Activated gamma-delta T cell treated with Interleukin-2 at 50 U/mL for 16 hours (primary cell): ENCODE measurements around the gene OMA1.

Experiments used
- DNase-seq: peaks from one replicate; pipeline ENCODE4 v3.0.0-alpha.2; 2020

The OMA1 gene

DNA sequence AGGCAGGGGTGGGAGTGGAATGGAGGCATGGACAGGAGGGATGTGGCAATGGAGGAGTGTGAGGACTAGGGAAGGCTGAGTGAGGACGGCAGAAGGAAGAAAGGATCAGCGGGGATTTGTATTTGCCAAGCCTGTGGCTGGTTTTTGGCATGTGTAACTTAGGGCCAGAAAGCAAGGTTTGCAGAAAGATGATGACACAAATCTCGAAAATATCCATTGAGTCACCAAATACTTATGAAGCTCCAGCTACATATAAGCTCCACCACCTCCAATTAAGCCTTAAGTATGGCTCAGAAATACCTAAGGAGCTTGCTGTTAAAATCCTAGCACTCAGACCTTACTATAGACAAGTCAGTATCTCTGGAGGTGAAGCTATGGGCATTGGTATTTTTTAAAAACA is 90.1 kb downstream of the OMA1 start:
- DNase-seq, result no peak

DNA sequence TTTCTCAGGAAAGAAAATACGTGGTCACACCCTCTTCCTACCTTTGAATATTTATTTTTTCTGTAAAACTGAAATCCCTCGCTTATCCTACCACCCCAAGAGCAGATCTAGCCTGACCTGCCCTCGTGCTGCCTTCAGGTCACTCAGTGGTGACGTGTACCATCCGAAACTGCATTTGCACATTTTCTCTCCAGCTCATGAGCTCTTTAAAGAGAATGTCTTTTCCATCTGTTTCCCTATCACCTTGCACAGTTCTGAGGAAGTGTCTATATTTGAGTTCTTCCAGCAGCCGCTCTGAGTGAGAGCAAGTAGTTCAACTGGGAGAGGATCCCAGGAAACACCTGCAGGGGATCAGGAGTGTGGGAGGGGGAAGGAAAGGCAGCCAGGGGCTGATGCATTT is 91.7 kb downstream of the OMA1 start:
- no peak for DNase-seq

DNA sequence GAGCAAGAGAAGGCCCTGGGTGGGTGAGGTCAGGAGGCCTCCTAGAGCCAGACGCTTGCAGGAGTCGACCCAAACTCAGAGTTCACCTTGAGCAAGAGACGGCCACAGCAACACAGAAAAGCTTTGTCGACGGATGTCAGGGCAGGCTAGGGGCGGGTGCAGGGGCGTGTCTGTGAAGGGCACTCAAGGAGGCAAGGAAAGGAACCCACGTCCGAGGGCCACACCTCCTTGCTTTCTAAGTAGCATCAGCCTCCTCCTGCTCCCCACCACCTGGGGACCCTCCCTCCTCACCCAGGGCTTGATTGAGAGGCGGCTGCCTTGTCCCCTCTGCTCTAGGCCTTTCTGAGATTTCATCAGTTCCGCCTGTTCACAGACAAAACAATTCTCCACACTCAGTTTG is 92.1 kb downstream of the OMA1 start:
- DNase-seq, result no peak

DNA sequence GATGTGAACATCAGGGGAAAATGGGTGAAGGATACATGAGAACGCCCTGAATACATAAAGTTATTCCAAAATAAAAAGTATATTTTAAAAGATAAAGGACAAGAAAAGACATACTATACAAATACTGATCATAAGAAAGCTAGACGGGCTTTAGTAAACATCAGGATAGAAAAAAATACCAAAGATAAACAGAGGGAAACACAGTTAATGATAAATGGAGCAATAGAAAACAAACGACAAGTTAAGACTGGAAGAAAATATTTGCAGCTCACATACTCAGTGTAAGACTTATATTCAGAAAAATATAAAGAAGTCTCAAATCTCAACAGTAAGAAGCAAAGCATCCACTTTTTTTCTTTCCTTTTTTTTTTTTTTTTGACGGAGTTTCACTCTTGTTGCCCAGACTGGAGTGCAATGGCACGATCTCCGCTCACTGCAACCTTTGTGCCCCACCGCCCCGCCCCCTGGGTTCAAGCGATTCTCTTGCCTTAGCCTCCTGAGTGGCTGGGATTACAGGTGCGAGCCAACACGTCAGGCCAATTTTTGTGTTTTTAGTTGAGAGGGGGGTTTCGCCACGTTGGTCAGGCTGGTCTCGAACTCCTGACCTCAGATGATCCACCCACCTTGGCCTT is 94.8 kb downstream of the OMA1 start:
- no peak for DNase-seq

DNA sequence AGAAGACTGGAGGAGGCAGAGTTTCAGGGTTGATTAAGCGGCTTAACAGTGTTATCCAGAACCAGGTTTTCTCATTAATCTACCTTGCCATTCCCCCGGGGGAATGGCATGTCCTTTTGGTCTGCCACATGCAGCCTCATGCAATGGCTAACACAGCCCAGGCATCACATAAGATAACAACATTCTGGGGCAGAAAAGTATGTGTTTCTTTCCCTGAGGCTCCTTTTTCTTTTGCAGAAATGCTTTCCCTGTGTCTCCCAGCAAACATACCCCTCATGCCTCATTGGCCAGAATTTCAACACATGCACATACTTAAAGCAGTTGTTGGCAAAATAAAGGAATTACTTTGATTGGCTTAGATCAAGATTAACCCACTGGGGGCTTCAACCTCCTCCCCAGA is 98.6 kb downstream of the OMA1 start:
- no peak for DNase-seq

DNA sequence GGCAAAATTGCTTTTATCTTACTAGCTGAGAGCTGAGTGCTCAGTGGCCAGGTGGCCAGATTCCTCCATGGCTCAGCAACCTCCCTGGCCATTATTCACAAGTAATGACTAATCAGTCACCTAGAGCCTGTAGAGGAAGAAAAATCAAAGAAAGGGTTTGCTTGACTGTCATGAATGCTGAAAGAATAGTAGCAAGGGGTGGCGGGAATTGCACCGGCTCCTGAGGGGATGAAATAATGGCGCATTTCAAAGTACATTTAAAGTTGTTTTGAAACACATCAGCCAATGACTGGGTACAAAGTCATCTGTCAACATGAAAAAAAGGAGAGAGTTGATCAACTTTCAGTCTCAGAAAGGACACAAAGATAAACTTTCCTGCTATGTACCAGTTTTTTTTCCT is 99.5 kb downstream of the OMA1 start:
- DNase-seq, result no peak

DNA sequence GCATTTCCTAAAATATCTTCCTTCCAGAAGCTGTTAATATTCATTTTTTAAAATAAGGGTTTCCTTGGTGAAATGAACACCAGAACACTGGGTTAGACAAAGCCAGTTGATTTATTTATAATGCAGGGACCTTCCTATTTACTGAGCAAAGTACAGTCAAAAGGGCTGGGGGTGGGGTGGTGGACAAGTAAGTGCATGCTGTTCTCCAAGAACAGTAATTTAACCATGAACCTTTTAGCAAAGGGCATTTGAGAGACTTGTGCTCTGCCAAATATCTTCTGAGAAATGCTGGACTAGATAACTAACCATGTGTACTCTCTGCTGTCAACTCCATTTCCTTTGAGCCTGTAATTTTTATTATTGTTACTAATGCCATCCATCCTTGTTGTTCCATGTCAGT is 100.2 kb downstream of the OMA1 start:
- no peak for DNase-seq

DNA sequence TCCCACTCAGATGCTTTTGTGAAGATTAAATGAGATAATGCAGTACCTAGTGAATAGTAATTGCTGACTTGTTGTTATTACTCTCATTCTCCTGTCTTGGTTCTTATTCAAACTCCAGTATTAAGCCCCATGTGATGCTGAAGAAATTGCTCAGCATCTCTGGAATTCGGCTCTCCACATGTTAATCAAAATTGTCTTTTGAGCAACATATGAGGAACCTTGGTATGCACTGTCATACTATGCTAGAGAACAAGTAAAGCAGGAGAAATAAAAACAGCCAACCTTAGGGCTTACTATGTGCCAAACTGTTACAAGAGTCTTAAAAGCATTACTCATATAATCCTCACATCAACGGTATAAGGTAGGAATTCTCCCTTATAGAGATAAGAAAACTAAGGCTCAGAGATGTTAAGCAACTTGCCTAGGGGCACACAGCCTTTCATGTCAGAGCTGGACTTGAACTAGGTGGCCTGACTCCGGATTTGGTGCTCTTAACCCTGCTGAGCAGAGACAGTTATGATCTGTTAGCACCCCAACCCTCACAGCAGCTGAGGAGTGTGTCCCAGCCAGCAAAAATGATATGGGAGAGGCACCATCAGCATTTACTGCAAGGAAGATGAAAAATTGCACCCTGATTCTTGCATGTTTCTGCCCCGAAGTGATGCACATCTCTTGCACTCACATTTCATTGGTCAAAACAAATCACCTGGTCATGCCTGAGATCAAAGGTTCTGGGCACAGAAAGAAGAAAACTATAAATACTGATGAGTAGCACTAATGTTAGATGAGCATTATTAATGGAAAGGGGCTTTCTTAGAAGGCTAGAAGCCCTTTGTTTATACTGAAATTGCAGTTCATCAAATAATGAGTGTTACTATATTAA is 102.3 kb downstream of the OMA1 start:
- DNase-seq, result no peak

DNA sequence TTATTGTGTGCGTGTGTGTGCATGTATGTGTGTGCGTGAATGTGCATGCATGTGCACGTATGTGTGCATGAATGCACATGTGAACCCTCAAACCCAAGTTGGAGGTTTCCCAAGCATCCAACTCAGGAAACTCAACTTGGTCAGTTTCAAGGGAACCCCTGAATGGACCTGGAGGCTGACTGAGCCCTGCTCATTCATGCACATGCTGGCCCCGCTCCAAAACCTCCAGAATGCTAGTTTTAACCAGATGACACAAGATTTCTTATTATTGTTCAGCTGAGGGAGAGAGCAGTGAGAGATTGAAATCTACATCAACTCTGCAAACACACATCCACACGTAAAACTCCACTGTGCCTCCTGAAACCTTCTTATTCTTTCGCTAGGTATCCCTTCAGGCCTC is 104.4 kb downstream of the OMA1 start:
- DNase-seq, result no peak

DNA sequence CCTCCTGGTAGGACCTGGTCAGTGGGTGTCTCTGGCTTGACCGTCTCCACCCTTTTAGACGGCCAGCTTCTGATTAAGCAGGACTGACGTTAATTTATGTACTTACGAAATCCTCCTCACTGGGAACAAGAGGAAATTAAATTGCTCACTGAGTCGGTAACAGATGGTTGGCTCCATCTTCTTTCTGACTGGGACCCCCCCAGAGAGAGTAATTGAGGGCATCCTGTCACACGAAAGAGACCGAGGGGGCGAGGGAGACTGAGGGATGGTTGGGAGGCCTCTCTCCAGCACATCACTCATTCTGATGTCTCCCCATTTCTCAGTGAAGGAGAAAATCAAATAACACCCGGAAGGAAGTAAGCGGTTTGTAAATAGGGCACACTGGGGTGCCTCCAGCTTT is 104.8 kb downstream of the OMA1 start:
- DNase-seq, result no peak

DNA sequence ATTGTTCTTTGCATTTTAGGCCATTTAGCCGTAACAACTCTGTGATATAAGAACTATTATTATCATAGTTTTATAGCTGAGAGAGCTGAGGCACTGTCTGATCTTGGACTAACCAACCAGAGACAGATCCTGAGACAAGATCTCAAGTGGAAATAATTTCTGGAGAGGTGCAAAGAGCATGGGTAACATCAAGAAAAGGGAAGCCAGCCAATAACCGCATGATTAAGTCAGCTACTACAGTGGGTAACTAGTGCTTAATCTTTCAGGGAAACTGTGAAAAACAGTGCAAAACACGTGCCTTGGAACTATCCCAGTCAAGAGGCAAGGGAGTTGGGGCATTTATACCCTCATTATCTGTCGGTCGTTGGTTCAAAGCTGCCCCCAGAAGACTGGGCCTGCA is 105.8 kb downstream of the OMA1 start:
- no peak for DNase-seq

DNA sequence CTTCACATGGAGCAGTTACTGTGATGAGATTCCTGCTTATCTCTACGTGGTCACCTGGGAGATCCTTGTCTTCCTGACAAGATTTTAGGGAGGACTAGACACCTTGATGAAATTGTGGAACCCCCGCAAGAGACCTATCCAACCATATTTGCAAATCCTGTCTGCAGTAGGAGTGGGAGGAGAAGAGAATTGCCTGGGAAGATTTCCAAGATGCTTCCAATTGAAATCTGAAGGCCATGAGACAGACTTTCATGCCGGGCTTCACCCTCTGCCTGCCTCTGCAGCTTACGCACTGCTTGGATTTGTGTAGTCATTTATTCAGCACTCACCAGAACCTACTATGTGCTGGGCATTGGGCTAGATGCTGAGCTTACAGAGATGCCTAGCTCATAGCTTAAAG is 106.6 kb downstream of the OMA1 start:
- no peak for DNase-seq

DNA sequence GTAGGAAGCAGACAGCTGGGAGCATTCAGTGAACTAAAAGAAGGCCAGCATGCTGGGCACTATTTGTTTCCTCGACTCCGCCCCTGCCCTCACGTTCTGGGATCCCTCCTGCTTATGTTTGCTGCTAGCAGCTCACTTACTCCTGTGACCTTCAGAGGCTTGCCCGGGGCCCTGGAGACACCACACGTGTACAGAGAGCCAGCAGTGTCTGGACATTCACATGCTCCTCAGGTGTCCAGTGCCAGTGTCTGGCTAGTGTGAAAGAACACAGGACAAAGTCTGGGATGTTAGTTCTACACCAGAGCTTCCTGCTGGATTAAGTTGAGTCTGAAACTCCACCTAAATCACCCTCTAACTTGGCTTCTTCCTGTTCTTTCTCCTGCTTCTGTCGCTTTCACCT is 108.1 kb downstream of the OMA1 start:
- no peak for DNase-seq

DNA sequence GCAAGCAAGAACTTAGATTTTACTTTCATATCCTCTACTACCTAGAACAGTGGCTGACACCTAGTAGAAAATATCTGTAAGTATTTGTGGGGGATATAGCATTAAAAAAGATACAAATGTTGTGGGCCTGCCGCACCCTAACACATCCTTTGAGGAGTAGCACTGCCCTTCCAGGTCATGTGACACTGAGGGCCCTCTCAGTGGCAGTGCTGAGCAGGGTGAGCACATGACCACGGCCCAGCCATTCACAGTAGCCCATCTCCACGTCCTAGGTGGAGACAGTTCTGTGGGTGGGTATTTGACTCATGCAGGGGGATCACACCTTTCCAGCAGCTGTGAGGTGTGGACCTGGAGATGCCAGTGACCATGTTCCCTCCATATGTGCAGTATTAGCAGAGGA is 108.9 kb downstream of the OMA1 start:
- DNase-seq, result no peak

DNA sequence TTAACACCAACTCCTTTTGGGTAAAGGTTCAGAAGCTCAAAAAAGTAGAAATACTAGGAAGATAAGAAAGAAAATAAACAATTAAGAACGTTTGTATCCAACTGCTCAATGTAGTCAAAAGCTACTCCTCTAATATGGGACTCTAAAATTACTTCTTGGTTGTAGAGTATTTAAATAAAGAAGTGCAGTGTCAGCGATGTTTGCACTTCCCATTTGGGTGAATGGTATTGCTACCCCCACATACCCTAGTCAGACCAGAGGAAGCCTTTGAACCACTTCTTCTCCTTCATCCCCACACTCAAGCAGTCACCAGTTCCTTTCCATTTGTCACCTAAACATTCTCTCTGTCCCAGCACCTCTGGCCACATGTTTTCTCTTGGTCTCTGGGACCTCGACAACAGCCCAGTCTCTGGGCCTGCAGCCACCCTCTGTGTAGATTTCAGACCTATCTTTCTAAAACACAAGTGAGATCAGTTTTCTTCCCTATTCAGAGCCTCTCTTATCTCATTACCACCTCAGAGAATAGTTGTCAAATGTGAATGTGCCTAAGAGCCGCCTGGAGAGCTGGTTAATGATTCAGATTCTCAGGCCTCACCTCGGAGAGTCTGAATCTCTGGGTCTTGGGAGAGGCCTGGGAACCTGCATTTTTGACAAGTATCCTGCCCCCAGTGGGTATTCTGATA is 109.8 kb downstream of the OMA1 start:
- DNase-seq, result no peak

DNA sequence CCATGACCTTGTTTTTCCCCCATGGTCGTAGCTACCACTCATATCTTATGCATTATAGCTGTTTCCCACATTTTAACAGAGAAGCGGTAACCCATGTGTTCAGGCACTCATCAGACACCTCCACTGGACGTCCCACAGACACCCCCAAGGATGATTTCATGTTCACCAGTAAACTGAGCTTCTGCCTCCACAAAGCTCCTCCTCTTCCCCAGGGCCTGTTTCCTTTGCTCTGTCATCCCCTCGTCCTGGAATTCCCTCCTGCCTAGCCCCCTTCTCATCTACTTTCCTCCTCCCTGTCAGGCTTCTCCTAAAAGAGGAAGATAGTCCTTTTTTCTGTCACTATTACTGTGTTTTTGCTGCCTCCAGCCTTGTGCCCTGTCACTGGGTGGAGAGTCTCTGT is 111.2 kb downstream of the OMA1 start:
- no peak for DNase-seq

DNA sequence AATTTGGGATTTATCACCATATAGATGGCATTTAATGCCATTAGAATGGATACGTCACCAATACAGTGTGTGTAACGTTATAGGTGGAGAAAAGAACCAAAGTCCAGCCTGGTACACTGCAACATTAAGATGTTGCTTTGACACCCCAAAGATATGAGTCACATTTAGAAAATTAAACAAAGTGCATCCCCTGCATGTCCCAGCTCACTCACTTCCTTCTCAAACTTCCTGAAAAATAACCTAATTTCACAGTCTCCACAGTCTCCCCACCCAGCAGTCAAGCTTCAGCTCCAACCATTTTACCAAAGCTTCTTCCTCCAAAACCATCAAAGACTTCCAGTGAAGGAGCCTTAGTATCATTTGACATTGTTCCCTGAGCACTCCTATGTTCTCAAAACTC is 111.9 kb downstream of the OMA1 start:
- DNase-seq, result no peak

DNA sequence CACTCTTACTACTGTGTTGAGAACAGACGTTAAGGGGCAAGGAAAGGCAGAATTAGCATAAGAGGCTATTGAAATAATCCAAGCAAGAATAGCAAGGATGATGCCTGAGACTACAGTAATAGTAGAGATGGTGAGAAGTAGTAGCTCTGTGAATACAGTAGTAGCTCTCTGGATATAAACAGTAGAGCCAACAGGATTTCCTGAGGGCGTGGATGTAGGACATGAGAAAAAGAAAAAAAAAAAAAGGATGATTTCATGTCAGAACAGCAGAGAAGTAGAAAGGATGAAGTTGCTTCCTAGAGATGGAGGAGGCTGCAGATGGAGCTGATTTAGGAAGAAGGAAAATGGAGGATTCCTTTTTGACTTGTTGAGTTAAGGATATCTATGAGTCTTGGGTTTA is 112.3 kb downstream of the OMA1 start:
- DNase-seq, result no peak

DNA sequence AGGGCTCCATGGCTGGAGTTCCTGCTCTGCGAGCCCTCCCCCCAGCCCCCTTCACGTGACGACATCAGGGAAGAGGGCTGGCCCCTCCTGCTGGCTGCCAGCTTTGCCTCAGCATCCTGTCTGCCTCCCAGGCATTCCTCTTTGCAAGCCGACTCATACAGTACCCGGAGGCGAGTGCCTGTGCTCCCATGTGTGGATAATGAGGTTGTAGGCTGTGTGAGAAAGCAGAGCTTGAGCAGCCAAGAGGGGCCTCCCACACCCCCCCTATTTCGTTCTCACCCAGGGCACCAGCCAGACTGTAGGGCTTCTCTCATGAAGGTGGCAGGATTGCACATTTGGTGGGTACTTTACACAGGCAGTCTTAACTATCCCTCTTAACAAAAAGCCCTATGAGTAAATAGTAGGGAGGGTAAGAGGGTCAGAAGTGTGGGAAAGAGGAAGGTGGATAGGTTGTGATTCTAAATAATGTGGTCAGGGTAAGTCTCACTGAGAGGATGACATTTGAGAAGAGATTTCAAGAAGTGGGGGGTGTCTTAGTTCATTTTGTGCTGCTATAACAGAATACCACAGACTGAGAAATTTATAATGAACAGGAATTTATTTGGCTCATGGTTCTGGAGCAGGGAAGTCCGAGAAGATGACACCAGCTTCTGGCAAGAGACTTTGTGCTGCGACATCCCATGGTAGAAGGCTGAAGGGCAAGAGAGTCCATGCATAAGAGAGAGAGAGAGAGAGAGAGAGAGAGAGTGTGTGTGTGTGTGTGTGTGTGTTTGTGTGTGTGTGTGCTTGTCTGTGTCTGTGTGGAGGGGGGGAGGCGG is 113.5 kb downstream of the OMA1 start:
- no peak for DNase-seq

DNA sequence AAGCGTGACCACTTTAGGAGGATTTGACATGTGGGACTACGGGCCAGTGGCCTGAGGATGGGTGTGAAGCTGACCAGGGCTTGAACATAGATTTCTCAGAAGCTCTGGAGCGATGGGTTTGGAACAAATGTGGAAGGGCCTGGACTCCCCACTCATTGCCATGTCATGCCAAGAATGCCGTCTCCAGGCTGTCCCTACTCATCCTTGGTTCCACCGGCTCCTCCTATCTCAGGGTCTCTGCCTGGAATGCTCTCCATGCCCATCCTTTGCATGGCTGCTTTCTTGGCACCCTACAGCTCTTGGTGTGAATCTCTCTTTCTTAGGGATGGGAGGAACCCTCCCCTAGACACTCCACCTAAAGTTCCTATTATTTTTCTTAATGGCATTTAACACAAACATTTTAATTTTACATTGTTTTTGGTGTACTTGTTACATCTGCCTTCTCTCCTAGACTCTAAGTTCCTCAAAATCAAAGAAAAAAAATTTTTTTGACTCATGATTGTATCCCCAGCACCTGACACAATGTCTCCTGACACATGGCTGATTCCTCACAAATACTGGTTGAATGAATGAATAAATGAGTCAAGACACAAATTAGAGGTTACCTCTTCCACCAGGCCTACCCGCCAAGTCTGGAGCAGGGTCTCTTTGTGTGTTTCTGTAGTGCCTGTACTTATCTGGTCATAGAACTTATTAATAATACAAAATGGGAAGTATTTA is 114.5 kb downstream of the OMA1 start:
- no peak for DNase-seq
